ENCODE measurements around the gene COTL1.

DNA sequence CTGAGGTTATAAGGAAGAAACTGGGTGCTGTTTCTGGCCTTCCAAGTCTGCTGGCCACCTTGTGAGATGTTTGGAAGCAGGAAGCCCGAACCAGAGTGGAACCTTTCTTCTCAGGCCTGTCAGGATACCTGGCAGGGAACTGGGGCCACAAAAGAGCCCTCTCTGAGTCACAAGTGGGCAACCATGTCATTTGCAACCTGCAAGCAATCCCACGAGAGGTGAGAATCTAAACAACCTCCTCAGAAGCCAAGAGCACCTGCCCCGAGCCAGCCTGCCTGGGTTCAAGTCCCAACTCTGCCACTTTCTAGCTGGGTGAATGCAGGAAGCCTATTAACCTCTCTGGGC, 3.3 kb downstream of the COTL1 start:
- TF ChIP-seq, protein P1, sequence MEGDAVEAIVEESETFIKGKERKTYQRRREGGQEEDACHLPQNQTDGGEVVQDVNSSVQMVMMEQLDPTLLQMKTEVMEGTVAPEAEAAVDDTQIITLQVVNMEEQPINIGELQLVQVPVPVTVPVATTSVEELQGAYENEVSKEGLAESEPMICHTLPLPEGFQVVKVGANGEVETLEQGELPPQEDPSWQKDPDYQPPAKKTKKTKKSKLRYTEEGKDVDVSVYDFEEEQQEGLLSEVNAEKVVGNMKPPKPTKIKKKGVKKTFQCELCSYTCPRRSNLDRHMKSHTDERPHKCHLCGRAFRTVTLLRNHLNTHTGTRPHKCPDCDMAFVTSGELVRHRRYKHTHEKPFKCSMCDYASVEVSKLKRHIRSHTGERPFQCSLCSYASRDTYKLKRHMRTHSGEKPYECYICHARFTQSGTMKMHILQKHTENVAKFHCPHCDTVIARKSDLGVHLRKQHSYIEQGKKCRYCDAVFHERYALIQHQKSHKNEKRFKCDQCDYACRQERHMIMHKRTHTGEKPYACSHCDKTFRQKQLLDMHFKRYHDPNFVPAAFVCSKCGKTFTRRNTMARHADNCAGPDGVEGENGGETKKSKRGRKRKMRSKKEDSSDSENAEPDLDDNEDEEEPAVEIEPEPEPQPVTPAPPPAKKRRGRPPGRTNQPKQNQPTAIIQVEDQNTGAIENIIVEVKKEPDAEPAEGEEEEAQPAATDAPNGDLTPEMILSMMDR (IDR thresholded peaks at IDR 0.05): no peak
- no peak for TF ChIP-seq POLR2A (IDR thresholded peaks at IDR 0.05)

All from heart left ventricle (tissue), 13 donors.